ENCODE measurements around the gene NDUFB1.

The NDUFB1 gene

DNA sequence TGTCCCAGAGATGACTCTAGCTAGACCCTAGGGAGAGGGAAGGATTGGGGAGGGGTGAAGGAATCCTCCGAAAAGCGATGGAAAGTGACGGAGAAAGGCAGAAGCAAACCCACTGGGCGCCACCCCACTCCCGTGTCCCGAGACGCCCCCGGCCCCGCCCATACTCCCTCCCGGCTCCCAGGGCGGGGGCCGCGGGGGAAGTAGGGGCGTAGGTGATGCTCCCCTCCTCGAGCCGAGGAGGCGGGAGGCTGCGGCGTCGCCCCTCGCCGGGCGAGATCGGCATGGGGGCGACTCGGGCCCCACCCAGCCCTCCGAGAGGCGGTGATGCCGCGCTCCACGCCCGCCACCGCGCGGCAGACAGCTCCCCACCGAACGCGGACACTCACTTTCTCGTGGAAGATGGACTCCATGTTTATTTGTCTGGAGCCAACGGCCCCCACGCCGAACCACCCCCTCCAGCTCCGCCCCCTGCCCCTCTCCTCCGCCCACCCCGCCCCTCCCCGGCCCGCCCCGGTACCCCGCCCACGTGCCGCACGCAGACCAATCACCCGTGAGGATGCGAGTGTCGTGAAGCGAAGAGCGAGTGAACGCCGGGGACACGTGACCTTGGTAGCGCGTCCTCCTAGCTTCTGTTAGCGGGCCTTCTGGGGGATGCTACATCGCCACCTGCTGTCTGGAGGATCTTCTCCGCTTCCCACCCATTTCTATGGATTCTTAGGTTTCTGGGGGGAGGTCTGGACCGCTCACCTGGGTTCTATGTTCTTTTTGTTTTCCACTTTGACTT, 15.2 kb downstream of the NDUFB1 start, which contains the start of gene ATXN3:
ATXN3 (minus strand) TSS at position 440 of the 784 bp plus-strand sequence; CDS start at position 410, 30 bp downstream.
- peak; percentile 99 for DNase-seq

GRCh38 chr14:92105893-92106142, 15.7 kb downstream of the NDUFB1 start:
- Histone ChIP-seq H4K91ac (ENCODE audit: low read length) (no peak overlapping the region), H3K4me2 (ENCODE audit: low read length, poor library complexity, severe bottlenecking) (peak overlapping the region; percentile 94), H3K4ac (ENCODE audit: low read depth in 1 of 2, low read length in 2 of 2) (peak overlapping the region; percentile 6 to 51), H3K79me1 (replicated peaks; ENCODE audit: low read length, poor library complexity, severe bottlenecking) (peaks cover 8% of the 10 kb centered on the region), H3K14ac (ENCODE audit: low read length in 2 of 2) (no peak overlapping the region), H3K36me3 (ENCODE audit: control insufficient read depth in 1 of 2, insufficient read depth in 2 of 2, low read depth in 1 of 2, low read length in 2 of 2) (no peaks in the 10 kb centered on the region), H2AFZ (ENCODE audit: low read depth, low read length) (peak overlapping the region; percentile 51), H3K9ac (ENCODE audit: low read length) (peak overlapping the region; percentile 97), H3K4me1 (ENCODE audit: control insufficient read depth, insufficient read depth, low read depth, low read length) (peaks cover 3% of the 10 kb centered on the region), H2AK5ac (ENCODE audit: low read length, severe bottlenecking) (no peak overlapping the region), H2BK120ac (ENCODE audit: low read depth, low read length) (no peak overlapping the region), H3K27me3 (ENCODE audit: control insufficient read depth in 1 of 2, insufficient read depth in 1 of 2, low read length in 2 of 2) (no peaks in the 10 kb centered on the region), H3K18ac (ENCODE audit: low read depth in 1 of 2, low read length in 2 of 2) (peak overlapping the region; percentile 2 to 96), H3K23ac (ENCODE audit: low read length in 2 of 2) (no peak overlapping the region), H2BK12ac (ENCODE audit: low read length in 2 of 2) (no peak overlapping the region), H3K27ac (ENCODE audit: low read length, poor library complexity, severe bottlenecking) (peak overlapping the region; percentile 79), H2BK5ac (ENCODE audit: low read depth, low read length, poor library complexity, severe bottlenecking) (no peak overlapping the region), H3K4me3 (ENCODE audit: insufficient read depth in 1 of 2, low read depth in 1 of 2, low read length in 2 of 2) (peak overlapping the region; percentile 97), H4K8ac (ENCODE audit: low read length) (peak overlapping the region; percentile 82), H2BK15ac (ENCODE audit: low read depth, poor library complexity, severe bottlenecking) (no peak overlapping the region), H3K9me3 (ENCODE audit: control insufficient read depth, low read length) (no peaks in the 10 kb centered on the region)
- DNase-seq: no peak
- WGBS: 0% methylated on average over 8 of the region's 10 CpGs

More for the DNA sequence above, 15.2 kb downstream of the NDUFB1 start, which contains the start of gene ATXN3:
- H3K4me2 ChIP-seq (ENCODE audit: low read length, poor library complexity, severe bottlenecking): peak within 1 kb of the TSS; percentile 94
- no peaks in the 10 kb centered on the region for H3K36me3 ChIP-seq (ENCODE audit: control insufficient read depth in 1 of 2, insufficient read depth in 2 of 2, low read depth in 1 of 2, low read length in 2 of 2)
- H2AK5ac ChIP-seq (ENCODE audit: low read length, severe bottlenecking): no peak within 1 kb of the TSS
- H3K23ac ChIP-seq (ENCODE audit: low read length in 2 of 2): peak within 1 kb of the TSS in 1 of 2 experiments; percentile 77
- peak within 1 kb of the TSS in 1 of 2 experiments; percentile 73 for H2BK12ac ChIP-seq (ENCODE audit: low read length in 2 of 2)
- H3K79me1 ChIP-seq (replicated peaks; ENCODE audit: low read length, poor library complexity, severe bottlenecking): peaks cover 6% of the 10 kb centered on the region
- H3K9ac ChIP-seq (ENCODE audit: low read length): peak within 1 kb of the TSS; percentile 97
- H3K14ac ChIP-seq (ENCODE audit: low read length in 2 of 2): peak within 1 kb of the TSS in 1 of 2 experiments; percentile 72
- H3K27ac ChIP-seq (ENCODE audit: low read length, poor library complexity, severe bottlenecking): peak within 1 kb of the TSS; percentile 79
- H4K8ac ChIP-seq (ENCODE audit: low read length): peak within 1 kb of the TSS; percentile 96
- peak within 1 kb of the TSS; percentile 51 to 88 for H3K4ac ChIP-seq (ENCODE audit: low read depth in 1 of 2, low read length in 2 of 2)
- H3K4me3 ChIP-seq (ENCODE audit: insufficient read depth in 1 of 2, low read depth in 1 of 2, low read length in 2 of 2): peak within 1 kb of the TSS; percentile 97
- H2BK5ac ChIP-seq (ENCODE audit: low read depth, low read length, poor library complexity, severe bottlenecking): peak within 1 kb of the TSS; percentile 97
- H2BK15ac ChIP-seq (ENCODE audit: low read depth, poor library complexity, severe bottlenecking): peak within 1 kb of the TSS; percentile 99
- 7% methylated on average over 9 of the region's 66 CpGs for WGBS
- H2AFZ ChIP-seq (ENCODE audit: low read depth, low read length): peak within 1 kb of the TSS; percentile 51
- peak within 1 kb of the TSS; percentile 98 for H4K91ac ChIP-seq (ENCODE audit: low read length)
- H3K4me1 ChIP-seq (ENCODE audit: control insufficient read depth, insufficient read depth, low read depth, low read length): peaks cover 3% of the 10 kb centered on the region
- no peaks in the 10 kb centered on the region for H3K27me3 ChIP-seq (ENCODE audit: control insufficient read depth in 1 of 2, insufficient read depth in 1 of 2, low read length in 2 of 2)
- H2BK120ac ChIP-seq (ENCODE audit: low read depth, low read length): peak within 1 kb of the TSS; percentile 19
- H3K18ac ChIP-seq (ENCODE audit: low read depth in 1 of 2, low read length in 2 of 2): peak within 1 kb of the TSS; percentile 96 to 99
- H3K9me3 ChIP-seq (ENCODE audit: control insufficient read depth, low read length): no peaks in the 10 kb centered on the region

DNA sequence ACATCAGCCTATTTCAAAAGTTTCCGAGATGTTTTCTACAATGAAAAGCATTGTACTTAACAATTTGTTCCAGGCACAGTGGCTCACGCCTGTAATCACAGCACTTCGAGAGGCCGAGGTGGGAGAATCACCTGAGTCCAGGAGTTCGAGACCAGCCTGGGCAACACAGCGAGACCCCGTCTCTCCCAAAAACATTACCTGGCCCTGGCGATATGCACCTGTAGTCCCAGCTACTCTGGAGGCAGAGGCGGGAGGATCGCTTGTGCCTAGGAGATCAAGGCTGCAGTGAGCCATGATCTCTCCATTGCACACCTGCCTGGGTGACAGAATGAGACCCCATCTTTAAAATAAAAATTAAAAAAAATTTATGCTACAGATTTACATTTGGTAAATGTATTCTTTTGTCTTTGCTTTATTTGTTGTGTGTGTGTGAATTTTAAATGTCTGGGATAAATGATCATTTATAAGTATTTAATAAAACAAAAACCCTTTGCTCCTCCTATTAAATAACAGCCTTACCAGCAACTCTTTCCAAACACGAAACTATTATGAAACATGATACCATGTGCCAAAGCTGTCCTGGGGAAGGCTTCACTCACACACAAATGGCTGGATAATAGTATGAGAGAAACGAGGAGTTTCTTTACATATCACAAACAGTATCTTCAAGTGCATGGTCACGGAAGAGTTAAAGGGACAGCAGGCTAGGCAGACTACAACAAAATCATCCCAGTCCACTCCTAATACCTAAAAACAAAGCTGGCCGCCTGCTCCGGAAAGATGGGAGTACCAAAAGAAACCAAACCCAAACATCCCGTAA, 16.2 kb downstream of the NDUFB1 start:
- no peak overlapping the region for H4K8ac ChIP-seq (ENCODE audit: low read length)
- H3K79me1 ChIP-seq (replicated peaks; ENCODE audit: low read length, poor library complexity, severe bottlenecking): peaks cover 8% of the 10 kb centered on the region
- no peak overlapping the region for H4K91ac ChIP-seq (ENCODE audit: low read length)
- no peak overlapping the region for H2AFZ ChIP-seq (ENCODE audit: low read depth, low read length)
- 55% methylated on average over 12 of the region's 16 CpGs for WGBS
- no peak overlapping the region for H2BK5ac ChIP-seq (ENCODE audit: low read depth, low read length, poor library complexity, severe bottlenecking)
- H3K4me3 ChIP-seq (ENCODE audit: insufficient read depth in 1 of 2, low read depth in 1 of 2, low read length in 2 of 2): peak overlapping the region; percentile 97
- no peak overlapping the region for H2BK15ac ChIP-seq (ENCODE audit: low read depth, poor library complexity, severe bottlenecking)
- H3K9me3 ChIP-seq (ENCODE audit: control insufficient read depth, low read length): no peaks in the 10 kb centered on the region
- H3K4me1 ChIP-seq (ENCODE audit: control insufficient read depth, insufficient read depth, low read depth, low read length): peaks cover 3% of the 10 kb centered on the region
- H2AK5ac ChIP-seq (ENCODE audit: low read length, severe bottlenecking): no peak overlapping the region
- no peaks in the 10 kb centered on the region for H3K36me3 ChIP-seq (ENCODE audit: control insufficient read depth in 1 of 2, insufficient read depth in 2 of 2, low read depth in 1 of 2, low read length in 2 of 2)
- peak overlapping the region in 1 of 2 experiments; percentile 96 for H3K18ac ChIP-seq (ENCODE audit: low read depth in 1 of 2, low read length in 2 of 2)
- peak overlapping the region; percentile 97 for H3K9ac ChIP-seq (ENCODE audit: low read length)
- H3K4me2 ChIP-seq (ENCODE audit: low read length, poor library complexity, severe bottlenecking): peak overlapping the region; percentile 94
- H2BK12ac ChIP-seq (ENCODE audit: low read length in 2 of 2): no peak overlapping the region
- DNase-seq: peak; percentile 75
- H3K27ac ChIP-seq (ENCODE audit: low read length, poor library complexity, severe bottlenecking): peak overlapping the region; percentile 79
- peak overlapping the region in 1 of 2 experiments; percentile 13 for H3K14ac ChIP-seq (ENCODE audit: low read length in 2 of 2)
- H2BK120ac ChIP-seq (ENCODE audit: low read depth, low read length): peak overlapping the region; percentile 19
- no peaks in the 10 kb centered on the region for H3K27me3 ChIP-seq (ENCODE audit: control insufficient read depth in 1 of 2, insufficient read depth in 1 of 2, low read length in 2 of 2)
- peak overlapping the region; percentile 6 to 51 for H3K4ac ChIP-seq (ENCODE audit: low read depth in 1 of 2, low read length in 2 of 2)
- no peak overlapping the region for H3K23ac ChIP-seq (ENCODE audit: low read length in 2 of 2)
